Dedifferentiated amniotic fluid mesenchymal stem cell (primary cell): ENCODE results near the gene INPP5E.

ENCODE experiments used
- DNase-seq: peaks from one replicate; pipeline ENCODE4 v3.0.0-alpha.2; 2016; ENCODE audit errors: extremely low spot score

INPP5E gene

GRCh38 chr9:136439481-136440408, at the start of gene INPP5E:
Gene INPP5E (minus strand): TSS chr9:136439845. CDS start chr9:136439419, 426 bp downstream.
- DNase-seq = peak; percentile 30

GRCh38 chr9:136488247-136489214, 48.9 kb upstream of the INPP5E start:
- no peak for DNase-seq

GRCh38 chr9:136487672-136488071, 48.0 kb upstream of the INPP5E start:
- DNase-seq = no peak

- no peak for DNase-seq
Measured at GRCh38 chr9:136486823-136487620, 47.4 kb upstream of the INPP5E start.

- no peak for DNase-seq
Measured at GRCh38 chr9:136486131-136486530, 46.5 kb upstream of the INPP5E start.

GRCh38 chr9:136485049-136486045, 45.7 kb upstream of the INPP5E start:
- peak; percentile 58 for DNase-seq

GRCh38 chr9:136484153-136485048, 44.8 kb upstream of the INPP5E start:
- DNase-seq = no peak

- peak; percentile 87 for DNase-seq
Measured at GRCh38 chr9:136483589-136484152, 44.0 kb upstream of the INPP5E start.

GRCh38 chr9:136482793-136483588, 43.3 kb upstream of the INPP5E start, which contains the start of gene SEC16A:
Gene SEC16A (minus strand): TSS chr9:136483040. CDS start chr9:136477615, 5,425 bp downstream.
- DNase-seq = peak; percentile 98

GRCh38 chr9:136482046-136482792, 42.6 kb upstream of the INPP5E start:
- peak; percentile 26 for DNase-seq

GRCh38 chr9:136481558-136481957, 41.9 kb upstream of the INPP5E start:
- no peak for DNase-seq

GRCh38 chr9:136476369-136477150, 36.9 kb upstream of the INPP5E start:
- DNase-seq = no peak

GRCh38 chr9:136474974-136475865, 35.6 kb upstream of the INPP5E start:
- no peak for DNase-seq

- DNase-seq = no peak
Measured at GRCh38 chr9:136474021-136474640, 34.5 kb upstream of the INPP5E start.

- no peak for DNase-seq
Measured at GRCh38 chr9:136473354-136473721, 33.7 kb upstream of the INPP5E start.
